Ascending aorta (tissue), 2 donors: ENCODE results near the gene NAP1L1. TPM values are rescaled to one million over a fixed set of nuclear protein-coding genes. Genes with fewer than 3 reads are reported as not detected.

ENCODE experiments used
- DNase-seq, 2 donors: peaks; one replicate each; pipeline ENCODE4 v3.0.0-alpha.2; 2019; ENCODE audit warnings: low spot score in 2 of 2
- H3K27ac ChIP-seq, 2 donors: fragments of 200-600 bp; sonication (generic); one replicate each; pipeline ENCODE4 v1.5.1; 2016 to 2017; ENCODE audit warnings: mild to moderate bottlenecking in 1 of 2
- H3K27me3 ChIP-seq: fragments of 200-600 bp; sonication (generic); one replicate; pipeline ENCODE4 v1.5.1; 2017
- H3K36me3 ChIP-seq, 2 donors: fragments of 200-600 bp; sonication (generic); one replicate each; pipeline ENCODE4 v1.5.1; 2016
- H3K4me1 ChIP-seq, 2 donors: fragments of 200-600 bp; sonication (generic); one replicate each; pipeline ENCODE4 v1.5.1; 2016 to 2017; ENCODE audit warnings: mild to moderate bottlenecking in 1 of 2
- H3K4me3 ChIP-seq, 2 donors: fragments of 200-600 bp; sonication (generic); one replicate each; pipeline ENCODE4 v1.5.1; 2016 to 2017; ENCODE audit warnings: mild to moderate bottlenecking in 1 of 2
- H3K9me3 ChIP-seq, 2 donors: fragments of 200-600 bp; sonication (generic); one replicate each; pipeline ENCODE4 v1.5.1; 2016
- intact Hi-C: fragments of 100-400 bp; cut with DNase I; formaldehyde crosslinking; loops from one replicate; pipeline ENCODE4 v1.15.1; 2023
- total RNA-seq: library from RNA; depleted of rRNA; stranded (reverse); fragments of >200 nt; gene quantifications from one replicate; pipeline ENCODE4 v1.1.0, GENCODE V29; 2016
- TF ChIP-seq, protein P1 (sequence below), 3 experiments: fragments of 200-600 bp in 2 of 3; fragments of 450-650 bp in 1 of 3; sonication (generic) in 2 of 3; IDR thresholded peaks; one replicate each; pipeline ENCODE4 v1.5.1; 2016 to 2019; ENCODE audit warnings: antibody characterized with exemption in 3 of 3, mild to moderate bottlenecking in 1 of 3, moderate library complexity in 1 of 3

Gene NAP1L1
- total RNA-seq, 1 donor from 2014 or later = 116 TPM

GRCh38 chr12:76018111-76018510 is 66.4 kb downstream of the NAP1L1 start:
- H3K4me3 ChIP-seq = no peak overlapping the region
- TF ChIP-seq, protein P1, sequence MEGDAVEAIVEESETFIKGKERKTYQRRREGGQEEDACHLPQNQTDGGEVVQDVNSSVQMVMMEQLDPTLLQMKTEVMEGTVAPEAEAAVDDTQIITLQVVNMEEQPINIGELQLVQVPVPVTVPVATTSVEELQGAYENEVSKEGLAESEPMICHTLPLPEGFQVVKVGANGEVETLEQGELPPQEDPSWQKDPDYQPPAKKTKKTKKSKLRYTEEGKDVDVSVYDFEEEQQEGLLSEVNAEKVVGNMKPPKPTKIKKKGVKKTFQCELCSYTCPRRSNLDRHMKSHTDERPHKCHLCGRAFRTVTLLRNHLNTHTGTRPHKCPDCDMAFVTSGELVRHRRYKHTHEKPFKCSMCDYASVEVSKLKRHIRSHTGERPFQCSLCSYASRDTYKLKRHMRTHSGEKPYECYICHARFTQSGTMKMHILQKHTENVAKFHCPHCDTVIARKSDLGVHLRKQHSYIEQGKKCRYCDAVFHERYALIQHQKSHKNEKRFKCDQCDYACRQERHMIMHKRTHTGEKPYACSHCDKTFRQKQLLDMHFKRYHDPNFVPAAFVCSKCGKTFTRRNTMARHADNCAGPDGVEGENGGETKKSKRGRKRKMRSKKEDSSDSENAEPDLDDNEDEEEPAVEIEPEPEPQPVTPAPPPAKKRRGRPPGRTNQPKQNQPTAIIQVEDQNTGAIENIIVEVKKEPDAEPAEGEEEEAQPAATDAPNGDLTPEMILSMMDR (IDR thresholded peaks at IDR 0.05) = no peak
- no peaks in the 10 kb centered on the region for H3K36me3 ChIP-seq
- no peaks in the 10 kb centered on the region for H3K4me1 ChIP-seq
- DNase-seq = no peak
- H3K27ac ChIP-seq = no peak overlapping the region
- intact Hi-C loops = no loop called here
- H3K27me3 ChIP-seq = no peaks in the 10 kb centered on the region
- H3K9me3 ChIP-seq = no peaks in the 10 kb centered on the region

DNA sequence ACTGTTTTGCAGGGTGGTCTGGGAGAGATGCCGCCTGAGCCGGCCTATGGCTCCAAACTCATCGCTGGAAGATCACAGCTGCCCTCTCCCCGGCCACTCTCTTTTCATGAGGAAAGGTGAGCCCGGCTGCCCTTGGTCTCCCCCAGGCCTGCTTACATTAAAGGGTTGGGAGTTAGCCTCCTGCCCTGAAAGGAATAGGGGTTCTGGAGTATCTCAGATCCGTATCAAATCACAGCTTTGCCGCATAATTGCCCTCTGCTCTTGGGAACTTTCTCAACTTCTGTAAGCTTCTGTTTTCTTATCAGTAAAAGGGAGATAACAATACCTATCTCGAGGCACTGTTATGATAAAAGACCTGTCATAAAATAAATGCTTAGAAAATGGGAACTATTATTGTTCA is 70.5 kb downstream of the NAP1L1 start:
- no peaks in the 10 kb centered on the region for H3K9me3 ChIP-seq
- no peaks in the 10 kb centered on the region for H3K36me3 ChIP-seq
- H3K27ac ChIP-seq = no peak overlapping the region
- no peak overlapping the region for H3K4me3 ChIP-seq
- H3K27me3 ChIP-seq = no peaks in the 10 kb centered on the region
- H3K4me1 ChIP-seq = no peaks in the 10 kb centered on the region
- no peak for DNase-seq
- TF ChIP-seq, protein P1 (IDR thresholded peaks at IDR 0.05) = no peak
- intact Hi-C loops = no loop called here

GRCh38 chr12:76013603-76014002 is 70.9 kb downstream of the NAP1L1 start:
- DNase-seq = no peak
- TF ChIP-seq, protein P1 (IDR thresholded peaks at IDR 0.05) = no peak
- intact Hi-C loops = no loop called here

DNA sequence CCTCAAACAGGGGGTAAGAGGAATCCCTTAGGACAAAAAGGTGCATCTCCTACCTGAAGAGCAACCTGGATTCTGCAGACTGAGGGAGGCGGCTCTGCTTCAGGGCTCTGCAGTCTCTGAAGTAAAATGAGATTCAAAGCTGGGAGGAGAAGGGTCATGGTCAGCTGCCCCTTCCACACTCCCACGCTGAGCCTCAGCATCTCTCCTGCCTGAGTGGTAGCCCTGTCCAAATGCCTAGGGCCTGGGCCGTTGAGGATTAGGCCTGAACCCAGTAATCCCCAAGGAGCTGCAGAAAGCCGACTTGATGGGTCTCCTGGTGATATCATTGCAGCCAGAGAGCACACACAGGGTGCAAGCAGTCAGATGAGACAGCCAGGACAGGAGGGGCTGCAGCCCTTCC is 71.8 kb downstream of the NAP1L1 start:
- Histone ChIP-seq H3K36me3 (no peaks in the 10 kb centered on the region), H3K9me3 (no peaks in the 10 kb centered on the region), H3K4me3 (no peak overlapping the region), H3K27ac (no peak overlapping the region), H3K27me3 (no peaks in the 10 kb centered on the region), H3K4me1 (no peaks in the 10 kb centered on the region)
- DNase-seq = no peak
- TF ChIP-seq, protein P1 (IDR thresholded peaks at IDR 0.05) = no peak
- intact Hi-C loops = no loop called here

More at GRCh38 chr12:76013603-76014002, 70.9 kb downstream of the NAP1L1 start:
- Histone ChIP-seq H3K9me3 (no peaks in the 10 kb centered on the region), H3K4me1 (no peaks in the 10 kb centered on the region), H3K36me3 (no peaks in the 10 kb centered on the region), H3K27me3 (no peaks in the 10 kb centered on the region), H3K27ac (no peak overlapping the region), H3K4me3 (no peak overlapping the region)

- intact Hi-C loops = no loop called here
- no peak overlapping the region for H3K27ac ChIP-seq
Measured at GRCh38 chr12:76010732-76011458, 73.6 kb downstream of the NAP1L1 start.

More at GRCh38 chr12:76010732-76011458, 73.6 kb downstream of the NAP1L1 start:
- H3K27me3 ChIP-seq = no peaks in the 10 kb centered on the region
- no peaks in the 10 kb centered on the region for H3K4me1 ChIP-seq
- TF ChIP-seq, protein P1 (IDR thresholded peaks at IDR 0.05) = no peak
- H3K9me3 ChIP-seq = no peaks in the 10 kb centered on the region
- H3K36me3 ChIP-seq = no peaks in the 10 kb centered on the region
- no peak overlapping the region for H3K4me3 ChIP-seq
- no peak for DNase-seq
